ENCODE measurements around the gene MAST2. TPM values are rescaled to one million over a fixed set of nuclear protein-coding genes. Genes with fewer than 3 reads are reported as not detected.

Gene MAST2
- total and polyA plus RNA-seq, 2 of the 13 experiments (the other 11 are each of a cell fraction or from before 2014, with no cell fraction given), result 15.3 to 23.0 TPM

GRCh38 chr1:45820788-45821187, 17.4 kb downstream of the MAST2 start:
- TF ChIP-seq FOSL1 (CRISPR knock-in tag; IDR thresholded peaks at IDR 0.05; ENCODE audit: borderline replicate concordance) (no peak), CEBPB (IDR thresholded peaks at IDR 0.05; ENCODE audit: borderline replicate concordance, low read depth, low read length) (peak; percentile 38; the same call in 1 of the 2 replicates)

GRCh38 chr1:45822644-45823043, 19.2 kb downstream of the MAST2 start:
- Histone ChIP-seq H3K4me1 (ENCODE audit: insufficient read depth, low read length) (peaks cover 53% of the 10 kb centered on the region), H3K4me2 (ENCODE audit: low read depth, low read length) (peak overlapping the region; percentile 69), H4K20me1 (ENCODE audit: insufficient read depth, low read length) (no peaks in the 10 kb centered on the region), H3K79me2 (ENCODE audit: insufficient read depth, low read length) (peaks cover 58% of the 10 kb centered on the region), H3K27ac (ENCODE audit: extremely low read length, insufficient read depth, low read length) (peak overlapping the region; percentile 58), H2AFZ (ENCODE audit: low read length) (no peak overlapping the region), H3K27me3 (ENCODE audit: control insufficient read depth in 1 of 2, insufficient read depth in 2 of 2, low read length in 2 of 2) (no peaks in the 10 kb centered on the region), H3K9me3 (ENCODE audit: low read length) (no peaks in the 10 kb centered on the region), H3K36me3 (replicated peaks in 1 of 2; ENCODE audit: control insufficient read depth in 1 of 2, insufficient read depth in 2 of 2, low read length in 2 of 2) (peaks cover 6 to 25% of the 10 kb centered on the region in 2 experiments; a peak in 4 of 5 replicates), H3K9ac (ENCODE audit: insufficient read depth, low read depth, low read length) (peak overlapping the region; percentile 44; the same call in 1 of the 2 replicates), H3K4me3 (replicated peaks in 1 of 3; ENCODE audit: insufficient read depth in 1 of 3, low read depth in 2 of 3, low read length in 3 of 3) (peak overlapping the region in 1 of 3 experiments; percentile 37; a peak in 1 of 6 replicates)
- WGBS (ENCODE audit: low lambda C conversion rate), result 13% methylated on average over 1 of the region's 1 CpG
- ChIA-PET POLR2A (interaction anchor here (1.0 to 1.4 kb wide), 5 partner anchors 20 to 277 kb away, joined by 3 to 6 read pairs (median 4); partner anchors contain the start of genes GPBP1L1 and IPP), CTCF (ENCODE audit: low intra/inter-chr PET ratio, low total read pairs) (no interaction called here)
- DNase-seq (ENCODE audit: low spot score), result peak; percentile 59
- BruUV-seq (replicated peaks), result no TSS peak
- in situ Hi-C loops (cut with HindIII; ENCODE audit: extremely low pct_ligation_motif_present, low pct_unique_long_range_greater_than_20kb) (no loop called here), intact Hi-C loops (cut with micrococcal nuclease; ENCODE audit: unreplicated experiment) (no loop called here)
- ATAC-seq, result peak; percentile 86
- peak; percentile 82 for FAIRE-seq
- TF ChIP-seq FOXP4 (CRISPR knock-in tag; IDR thresholded peaks at IDR 0.05) (0 out of 2 replicates have a peak, but pooled peaks have one; percentile 17), ZKSCAN8 (CRISPR knock-in tag; IDR thresholded peaks at IDR 0.05; ENCODE audit: borderline replicate concordance) (peak; percentile 35; the same call in 1 of the 2 replicates), ZNF296 (CRISPR knock-in tag; conservative IDR thresholded peaks at IDR 0.05) (no peak), SOX13 (IDR thresholded peaks at IDR 0.05) (no peak), SOX13 (CRISPR knock-in tag; conservative IDR thresholded peaks at IDR 0.05 in 1 of 2, IDR thresholded peaks at IDR 0.05 in 1 of 2) (peak in 1 of 2 experiments; percentile 48; a peak in 2 of 4 replicates), ZNF549 (CRISPR knock-in tag; IDR thresholded peaks at IDR 0.05) (no peak), JDP2 (CRISPR knock-in tag; IDR thresholded peaks at IDR 0.05; ENCODE audit: borderline replicate concordance) (no peak), CBX2 (IDR thresholded peaks at IDR 0.05; ENCODE audit: low read depth, low read length) (no peak), CBX2 (CRISPR knock-in tag; IDR thresholded peaks at IDR 0.05; ENCODE audit: low read depth) (no peak), ZNF577 (CRISPR knock-in tag; IDR thresholded peaks at IDR 0.05; ENCODE audit: borderline replicate concordance, low read depth) (no peak), SOX5 (CRISPR knock-in tag; IDR thresholded peaks at IDR 0.05; ENCODE audit: borderline replicate concordance) (peak; percentile 61; the same call in 1 of the 2 replicates), ZNF362 (CRISPR knock-in tag; IDR thresholded peaks at IDR 0.05; ENCODE audit: borderline replicate concordance) (no peak; the same call in 1 of the 2 replicates), ZNF556 (CRISPR knock-in tag; IDR thresholded peaks at IDR 0.05; ENCODE audit: borderline replicate concordance) (no peak), ZBTB21 (CRISPR knock-in tag; IDR thresholded peaks at IDR 0.05) (no peak)

More at GRCh38 chr1:45820788-45821187, 17.4 kb downstream of the MAST2 start:
- H4K20me1 ChIP-seq (ENCODE audit: insufficient read depth, low read length), result no peaks in the 10 kb centered on the region
- H3K27me3 ChIP-seq (ENCODE audit: control insufficient read depth in 1 of 2, insufficient read depth in 2 of 2, low read length in 2 of 2), result no peaks in the 10 kb centered on the region
- ChIA-PET CTCF (ENCODE audit: low intra/inter-chr PET ratio, low total read pairs) (no interaction called here), POLR2A (interaction anchor here (1.1 kb wide), 1 partner anchor 135 kb away, joined by 4 read pairs; the partner anchor contains the start of gene GPBP1L1)
- no peak overlapping the region for H3K4me2 ChIP-seq (ENCODE audit: low read depth, low read length)
- H3K4me3 ChIP-seq (replicated peaks in 1 of 3; ENCODE audit: insufficient read depth in 1 of 3, low read depth in 2 of 3, low read length in 3 of 3), result no peak overlapping the region
- H3K79me2 ChIP-seq (ENCODE audit: insufficient read depth, low read length), result peaks cover 68% of the 10 kb centered on the region
- in situ Hi-C loops (cut with HindIII; ENCODE audit: extremely low pct_ligation_motif_present, low pct_unique_long_range_greater_than_20kb) (no loop called here), intact Hi-C loops (cut with micrococcal nuclease; ENCODE audit: unreplicated experiment) (no loop called here)
- no peak overlapping the region for H3K27ac ChIP-seq (ENCODE audit: extremely low read length, insufficient read depth, low read length)
- H3K9me3 ChIP-seq (ENCODE audit: low read length), result no peaks in the 10 kb centered on the region
- no peak overlapping the region for H2AFZ ChIP-seq (ENCODE audit: low read length)
- no TSS peak for BruUV-seq (replicated peaks)
- peaks cover 44% of the 10 kb centered on the region for H3K4me1 ChIP-seq (ENCODE audit: insufficient read depth, low read length)
- H3K9ac ChIP-seq (ENCODE audit: insufficient read depth, low read depth, low read length), result no peak overlapping the region
- DNase-seq (ENCODE audit: low spot score), result no peak
- ATAC-seq, result no peak
- WGBS (ENCODE audit: low lambda C conversion rate), result 52% methylated on average over 3 of the region's 3 CpGs
- FAIRE-seq, result no peak
- H3K36me3 ChIP-seq (replicated peaks in 1 of 2; ENCODE audit: control insufficient read depth in 1 of 2, insufficient read depth in 2 of 2, low read length in 2 of 2), result peaks cover 4 to 17% of the 10 kb centered on the region in 2 experiments; a peak in 3 of 5 replicates

All from HepG2 (cell line).